Right hindlimb (tissue), 1 donor: Measurements from ENCODE around the gene TFCP2L1.

ENCODE experiments used
- DNase-seq: peaks from one replicate; pipeline ENCODE4 v3.0.0-alpha.2; 2018

TFCP2L1 gene

DNA sequence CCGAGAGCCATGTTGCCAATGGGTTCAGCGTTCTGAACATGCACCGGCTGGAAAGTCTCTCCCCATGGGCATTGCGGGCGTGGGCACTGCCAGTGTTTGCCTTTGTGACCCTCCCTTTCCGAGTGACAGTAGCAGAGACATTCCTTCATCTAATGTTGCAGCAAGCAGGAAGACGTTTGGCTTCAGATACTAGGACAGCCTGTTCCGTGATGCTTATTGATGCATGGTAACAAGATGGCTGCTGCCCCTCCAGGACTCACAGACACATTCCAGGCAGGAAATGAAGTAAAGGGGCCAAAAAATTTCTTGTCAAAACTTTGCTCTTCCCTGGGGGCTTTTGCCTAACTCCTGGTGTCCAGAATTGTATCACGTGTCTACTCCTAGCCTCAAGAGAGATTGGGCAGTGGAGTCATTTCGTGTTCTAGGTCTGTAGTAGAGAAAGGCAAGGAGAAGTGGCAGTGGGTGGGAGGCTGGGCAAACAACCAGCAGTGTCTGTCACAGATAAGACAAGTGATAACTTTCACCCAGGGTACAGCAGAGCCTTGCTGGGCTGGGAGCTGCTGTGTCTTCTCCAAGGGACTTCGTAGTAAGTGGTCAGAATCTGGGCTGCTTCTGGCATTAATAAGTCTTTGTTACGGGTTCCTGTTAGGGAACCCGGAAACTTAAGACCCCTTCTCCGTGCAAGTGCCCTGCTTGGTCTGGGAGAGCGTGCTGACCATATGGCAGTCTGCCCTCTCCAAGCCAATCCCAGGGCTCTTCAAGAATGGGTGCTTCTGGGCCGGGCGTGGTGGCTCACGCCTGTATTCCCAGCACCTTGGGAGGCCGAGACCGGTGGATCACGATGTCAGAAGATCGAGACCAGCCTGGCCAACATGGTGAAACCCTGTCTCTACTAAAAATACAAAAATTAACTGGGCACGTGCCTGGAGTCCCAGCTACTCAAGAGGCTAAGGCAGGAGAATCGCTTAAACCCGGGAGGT is 93.5 kb downstream of the TFCP2L1 start:
- DNase-seq, result no peak

DNA sequence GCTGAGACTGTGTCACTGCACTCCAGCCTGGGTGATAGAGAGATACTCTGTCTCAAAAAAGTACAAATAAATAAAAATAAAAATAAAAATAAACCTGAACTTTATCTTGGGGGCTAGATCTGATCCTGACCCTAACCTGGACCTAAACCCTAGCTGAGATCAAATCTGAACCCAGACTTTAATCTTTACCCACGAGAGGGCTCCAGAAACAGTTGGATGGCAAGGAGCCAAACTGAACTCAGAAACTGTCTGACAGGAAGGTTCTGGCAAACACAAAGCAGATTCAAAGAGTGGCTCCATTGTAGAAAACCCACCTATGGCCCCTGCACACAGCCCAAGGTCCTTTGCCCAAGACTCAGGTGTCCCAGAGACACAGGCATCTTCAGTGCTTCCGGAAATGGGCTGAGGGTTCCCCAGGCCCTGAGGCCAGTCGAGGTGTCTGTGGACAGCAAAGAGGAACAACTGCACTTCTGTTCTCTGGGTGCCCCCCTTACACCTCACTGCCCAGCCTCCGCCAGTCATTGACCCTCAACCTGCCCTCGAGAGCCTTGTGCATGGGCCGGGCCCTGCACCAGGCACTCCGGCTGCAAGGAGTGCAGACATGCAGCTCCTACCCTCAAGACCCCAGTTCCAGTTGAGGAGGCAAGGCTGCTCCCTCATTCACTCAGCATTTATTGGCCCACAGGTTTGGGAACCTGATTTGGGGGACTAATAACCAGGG is 95.2 kb downstream of the TFCP2L1 start:
- DNase-seq, result no peak

DNA sequence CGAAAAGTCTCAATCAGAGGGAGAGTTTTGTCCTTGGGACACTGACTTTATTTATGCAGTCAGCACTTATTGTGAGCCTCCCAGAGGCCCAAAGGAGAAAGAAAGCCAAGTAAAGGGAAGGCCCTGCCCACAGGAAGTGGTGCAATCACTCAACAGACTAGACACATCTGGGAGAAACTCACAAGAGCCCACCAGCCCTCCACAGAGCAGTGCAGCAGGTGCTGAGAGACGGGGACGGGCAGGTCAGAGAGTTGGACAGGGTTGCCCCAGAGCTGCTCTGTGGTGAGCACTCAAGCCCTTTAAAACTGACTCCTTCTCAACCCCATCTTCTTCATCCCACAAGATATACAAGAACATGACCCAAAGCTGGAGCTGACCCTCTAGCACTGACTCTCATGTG is 96.0 kb downstream of the TFCP2L1 start:
- DNase-seq, result no peak

DNA sequence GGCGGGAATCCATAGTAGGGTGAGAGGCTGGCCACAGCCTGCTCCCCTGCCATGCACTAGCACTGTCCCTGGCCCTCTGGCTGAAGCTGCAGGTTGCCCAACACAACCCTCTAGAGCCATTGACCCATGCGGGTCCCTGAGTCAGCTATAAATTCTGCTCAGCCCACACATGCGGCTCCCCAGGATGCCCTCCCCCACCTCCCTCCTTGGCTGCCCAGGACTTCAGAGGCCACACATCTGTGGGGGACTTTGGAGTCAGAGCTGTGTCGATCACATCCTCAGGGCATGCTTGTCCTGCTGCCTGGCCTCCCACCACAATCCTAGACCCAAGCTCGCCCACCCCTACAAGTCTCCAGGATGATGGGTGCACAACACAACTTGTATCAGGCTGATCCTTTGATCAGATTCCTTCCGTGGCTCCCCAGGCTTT is 97.0 kb downstream of the TFCP2L1 start:
- DNase-seq, result no peak

DNA sequence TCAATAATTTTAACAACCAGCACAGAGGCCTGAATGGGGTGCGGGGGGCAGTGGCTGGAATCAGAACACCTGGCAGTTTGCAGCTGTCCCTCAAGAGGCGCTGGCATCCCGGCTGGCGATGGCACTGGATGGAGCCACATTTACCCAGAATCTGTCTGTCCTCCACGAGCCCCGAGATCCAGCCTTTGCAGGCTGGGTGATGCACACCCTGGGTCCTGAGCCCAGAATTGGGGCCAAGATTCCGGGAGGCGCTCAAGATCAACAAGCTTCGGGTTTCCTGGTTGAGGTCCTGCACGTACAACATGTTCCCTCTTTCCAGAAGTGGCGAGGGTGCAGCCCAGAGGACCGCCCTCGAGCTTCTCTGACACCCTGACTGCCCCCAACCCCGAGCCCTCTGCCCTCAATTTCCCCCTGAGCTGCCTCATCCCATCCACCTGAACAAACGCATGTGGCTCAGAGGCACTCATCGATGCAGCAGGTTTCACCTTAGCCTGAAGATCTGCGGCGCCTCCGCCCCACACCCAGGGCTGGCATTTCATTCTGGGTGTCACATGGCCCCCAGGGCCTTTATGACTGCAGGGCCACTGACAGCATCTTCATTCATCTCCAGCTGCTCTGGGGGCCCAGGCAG is 97.5 kb downstream of the TFCP2L1 start:
- DNase-seq, result no peak

DNA sequence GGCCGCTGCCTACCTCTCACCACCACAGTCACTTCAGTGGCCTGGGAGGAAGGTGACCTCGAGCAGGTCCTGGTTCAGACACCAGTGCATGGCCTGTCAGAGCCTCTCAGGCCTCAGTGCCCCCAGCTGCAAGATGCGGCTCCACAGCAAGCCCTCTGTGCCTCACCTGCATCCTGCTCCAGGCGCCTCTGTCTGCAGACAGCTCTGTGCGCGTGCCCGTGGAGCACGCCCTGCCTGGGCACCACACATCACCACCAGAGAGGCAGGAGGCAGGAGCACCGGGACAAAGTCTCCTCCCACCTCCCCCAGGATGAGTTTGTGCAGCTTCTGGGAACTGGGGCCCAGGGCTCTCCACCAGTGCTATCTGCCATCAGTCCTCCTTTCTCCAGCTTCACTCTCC is 98.7 kb downstream of the TFCP2L1 start:
- no peak for DNase-seq

DNA sequence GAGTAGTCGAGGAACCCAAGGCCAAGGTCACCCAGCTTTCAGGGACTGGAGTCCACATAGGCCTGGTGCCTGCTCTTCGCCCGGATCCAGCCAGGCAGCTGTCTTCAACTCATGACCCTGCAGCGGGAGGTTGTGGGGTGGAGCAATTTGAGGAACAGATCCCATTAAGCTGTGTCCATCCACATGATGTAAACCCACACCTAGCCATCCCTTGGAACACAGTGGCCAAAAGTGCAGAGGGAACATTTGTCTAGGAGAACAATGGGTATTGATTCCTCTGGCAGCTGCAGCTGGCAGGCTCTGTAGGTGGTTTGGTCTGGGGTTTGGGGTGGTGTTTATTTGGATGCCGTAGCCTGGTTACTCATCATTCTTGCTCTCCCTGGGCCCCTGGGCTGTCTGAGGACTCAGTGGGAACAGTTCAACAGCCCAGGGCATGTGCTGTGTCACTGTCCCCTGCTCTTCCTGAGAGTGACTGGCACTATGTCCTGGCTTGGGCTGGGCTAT is 99.4 kb downstream of the TFCP2L1 start:
- peak; percentile 39 for DNase-seq

DNA sequence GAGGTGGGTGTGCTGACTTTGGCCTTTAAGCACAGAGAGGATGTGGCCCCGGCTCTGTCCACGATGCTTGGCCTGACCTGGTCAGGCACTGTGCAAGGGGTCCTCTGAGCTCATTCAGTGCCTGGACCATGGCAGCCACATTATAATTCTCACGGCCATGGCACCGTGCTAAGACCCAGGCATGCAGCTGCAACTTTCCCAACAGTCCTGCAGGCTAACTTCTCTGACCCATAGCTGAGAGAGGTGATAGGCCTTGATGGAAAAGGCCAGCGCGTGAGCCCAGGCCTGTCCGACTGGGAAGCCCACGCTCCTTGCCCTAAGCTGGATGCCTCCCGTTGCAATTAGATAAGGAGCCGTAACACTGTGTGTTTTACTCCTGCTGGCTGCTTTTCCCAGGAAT is 99.9 kb downstream of the TFCP2L1 start:
- no peak for DNase-seq

DNA sequence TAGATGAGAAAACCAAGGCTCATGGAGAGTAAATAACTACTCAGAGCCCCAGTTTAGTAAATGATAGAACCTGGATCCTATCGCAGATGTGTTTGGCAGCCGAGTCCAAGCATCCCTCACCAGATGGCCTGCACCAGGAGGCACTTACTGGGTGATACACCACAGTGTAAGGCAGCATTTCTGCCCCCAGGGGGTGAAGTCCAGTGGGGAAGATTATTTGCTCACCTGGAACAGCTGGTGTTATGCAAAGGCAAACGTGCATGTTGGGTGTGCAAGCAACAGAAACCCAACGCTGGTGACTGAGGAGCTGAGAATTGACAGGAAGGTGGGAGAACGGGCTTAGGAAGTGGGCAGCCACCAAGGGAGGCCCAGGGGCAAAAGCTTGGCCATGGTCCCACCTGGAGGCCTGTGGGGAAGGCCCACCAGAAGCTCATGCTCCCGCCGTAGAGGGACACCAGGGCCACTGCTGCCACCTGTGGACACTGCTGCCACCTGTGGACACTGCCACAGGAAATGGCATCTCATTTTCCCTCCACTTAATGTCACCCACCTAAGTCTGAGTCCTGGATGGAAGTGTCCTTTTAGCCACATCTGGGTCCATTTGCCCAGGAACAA is 100.6 kb downstream of the TFCP2L1 start:
- DNase-seq, result no peak

DNA sequence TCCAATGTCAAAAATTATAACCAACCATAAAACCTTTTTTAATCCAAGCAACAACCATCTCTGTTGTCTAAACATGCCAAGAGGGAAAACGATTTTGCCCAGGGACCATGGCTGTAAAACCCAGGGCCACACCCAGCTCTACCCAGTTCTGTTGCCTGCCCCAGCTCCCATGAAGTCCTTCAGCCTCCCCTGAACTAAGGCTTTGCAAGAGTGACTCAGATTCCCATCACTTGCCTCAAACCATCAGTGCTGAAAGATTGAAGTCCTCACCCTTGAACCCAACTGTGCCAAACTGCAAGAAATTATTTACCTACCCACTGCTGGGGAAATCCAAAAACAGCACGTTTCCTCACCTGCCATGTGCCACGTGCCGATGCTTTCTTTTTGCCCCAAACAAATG is 102.5 kb downstream of the TFCP2L1 start:
- no peak for DNase-seq

DNA sequence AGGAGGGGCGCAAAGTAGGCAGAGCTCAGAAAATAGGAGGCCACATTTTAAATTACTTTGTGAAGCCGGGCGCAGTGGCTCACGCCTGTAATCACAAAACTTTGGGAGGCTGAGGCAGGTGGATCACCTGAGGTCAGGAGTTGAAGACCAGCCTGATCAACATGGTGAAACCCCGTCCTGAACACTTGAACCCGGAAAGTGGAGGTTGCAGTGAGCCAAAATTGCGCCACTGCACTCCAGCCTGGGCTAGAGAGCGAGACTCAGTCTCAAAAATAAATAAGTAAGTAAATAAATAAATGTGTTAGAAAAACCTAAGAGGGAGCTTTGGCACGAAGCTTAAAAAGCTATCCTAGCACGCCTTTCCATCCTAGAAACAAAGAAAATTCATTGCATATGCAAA is 105.5 kb downstream of the TFCP2L1 start:
- no peak for DNase-seq

DNA sequence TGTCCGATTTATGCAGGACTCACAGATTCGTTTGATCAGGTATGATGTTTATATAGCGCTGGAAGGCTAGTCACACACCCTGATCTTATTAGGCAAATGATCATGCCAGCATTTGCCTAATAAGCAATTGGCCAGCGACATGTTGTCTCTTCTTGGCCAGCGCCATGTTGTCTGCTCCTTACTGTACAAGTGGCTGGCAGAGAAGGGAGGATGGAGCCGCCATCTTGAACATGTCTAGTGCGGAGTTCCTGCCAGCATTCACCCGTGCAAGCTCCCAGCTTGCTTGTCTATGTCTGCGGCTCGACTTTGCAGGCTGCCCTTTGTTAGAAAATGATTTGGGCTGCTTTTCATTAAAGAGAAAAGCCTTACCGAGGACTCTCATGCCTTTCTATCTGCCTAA is 106.3 kb downstream of the TFCP2L1 start:
- DNase-seq, result no peak

DNA sequence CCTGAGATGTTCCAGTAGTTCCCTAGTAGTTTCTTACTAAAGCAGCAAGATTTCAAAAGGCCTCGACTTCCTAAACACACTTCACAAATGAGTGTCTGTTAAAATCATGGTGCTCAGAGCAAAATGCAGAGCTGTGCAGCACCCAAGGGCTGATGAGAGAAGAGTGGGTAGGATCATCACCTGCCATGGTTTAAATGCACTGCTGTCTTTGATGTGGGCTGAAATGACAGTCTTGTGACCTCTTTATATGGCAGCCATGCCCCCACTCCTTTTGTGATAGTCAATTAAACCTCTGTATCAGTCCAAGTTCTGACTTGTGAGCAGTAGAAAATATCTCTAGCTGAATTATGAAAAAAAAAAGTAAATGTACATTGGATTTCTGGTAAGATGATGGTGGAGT is 107.1 kb downstream of the TFCP2L1 start:
- DNase-seq, result no peak

DNA sequence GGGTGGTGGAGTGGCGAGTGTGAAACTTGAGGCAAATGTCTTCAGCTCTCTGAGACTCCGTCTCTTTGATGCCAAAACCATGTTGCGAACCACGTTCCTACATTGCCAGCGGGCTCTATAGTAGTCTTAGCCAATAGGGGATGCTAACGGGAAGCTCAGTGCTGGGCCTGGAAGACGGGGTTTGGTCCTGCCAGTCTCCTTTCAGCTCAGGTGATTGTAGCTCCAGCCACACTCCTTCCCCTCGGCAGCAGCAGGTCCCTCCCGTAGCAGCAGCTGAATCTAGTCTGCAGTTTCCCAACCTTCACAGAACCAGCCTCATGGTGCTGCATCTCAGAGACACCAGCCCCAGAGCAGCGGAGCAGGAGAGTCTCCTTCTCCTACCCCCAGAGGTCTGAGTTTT is 109.7 kb downstream of the TFCP2L1 start:
- no peak for DNase-seq

DNA sequence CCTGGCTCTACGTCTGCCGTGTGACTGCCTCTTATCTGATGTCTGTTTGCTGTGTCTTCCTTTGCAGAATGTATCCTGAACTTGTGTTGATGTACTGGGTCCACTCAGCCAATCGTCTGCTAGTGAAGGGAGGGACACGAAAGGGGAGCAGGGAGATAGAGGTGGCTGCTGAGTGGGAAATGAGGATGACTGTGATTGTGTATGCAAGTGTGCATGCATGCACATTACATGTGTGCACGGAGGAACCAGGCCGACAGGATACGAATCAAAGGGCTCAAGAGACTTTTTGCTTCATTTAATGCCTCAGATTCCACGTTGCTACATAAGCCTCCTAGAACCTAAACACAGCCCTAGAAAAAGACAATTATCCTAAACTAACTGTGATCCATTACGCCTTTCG is 111.2 kb downstream of the TFCP2L1 start:
- no peak for DNase-seq

DNA sequence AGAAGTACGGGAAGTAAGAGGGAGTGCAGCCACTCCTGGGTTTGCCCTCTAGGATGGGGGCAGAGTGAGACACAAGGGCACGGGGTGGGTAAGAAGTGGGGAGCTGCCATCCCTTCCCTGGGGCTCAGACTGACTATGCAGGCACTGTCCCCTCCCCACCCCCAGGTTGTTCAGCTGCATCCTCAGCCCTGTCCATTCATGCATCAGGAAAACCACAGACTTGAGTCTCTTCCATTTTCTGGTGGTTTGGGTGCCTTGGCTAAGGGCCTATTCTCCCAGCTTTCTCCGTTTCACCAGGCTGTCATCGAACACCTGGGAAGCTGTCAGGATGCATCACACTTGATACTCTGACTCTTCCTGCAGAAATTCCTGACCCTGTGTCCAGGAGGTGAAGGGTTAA is 111.9 kb downstream of the TFCP2L1 start:
- DNase-seq, result no peak

DNA sequence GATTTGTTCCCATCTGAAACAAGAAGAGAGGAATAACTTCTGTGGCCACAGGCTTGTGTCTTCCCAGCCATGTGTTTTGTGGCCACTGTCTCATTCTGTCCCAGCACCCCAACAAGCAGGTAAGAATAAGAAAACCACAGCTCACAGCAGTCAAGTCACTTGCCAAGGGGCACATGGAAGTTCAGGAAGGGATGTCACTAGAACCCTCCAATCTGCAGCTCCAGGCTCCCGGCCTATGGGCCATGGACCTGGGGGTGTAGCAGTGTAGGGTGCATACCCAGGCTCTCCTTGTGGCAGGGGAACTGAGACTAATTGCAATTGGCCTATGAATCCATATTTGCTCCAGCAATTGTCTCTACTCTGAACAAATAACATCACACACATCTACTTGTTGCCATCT is 112.5 kb downstream of the TFCP2L1 start:
- no peak for DNase-seq

DNA sequence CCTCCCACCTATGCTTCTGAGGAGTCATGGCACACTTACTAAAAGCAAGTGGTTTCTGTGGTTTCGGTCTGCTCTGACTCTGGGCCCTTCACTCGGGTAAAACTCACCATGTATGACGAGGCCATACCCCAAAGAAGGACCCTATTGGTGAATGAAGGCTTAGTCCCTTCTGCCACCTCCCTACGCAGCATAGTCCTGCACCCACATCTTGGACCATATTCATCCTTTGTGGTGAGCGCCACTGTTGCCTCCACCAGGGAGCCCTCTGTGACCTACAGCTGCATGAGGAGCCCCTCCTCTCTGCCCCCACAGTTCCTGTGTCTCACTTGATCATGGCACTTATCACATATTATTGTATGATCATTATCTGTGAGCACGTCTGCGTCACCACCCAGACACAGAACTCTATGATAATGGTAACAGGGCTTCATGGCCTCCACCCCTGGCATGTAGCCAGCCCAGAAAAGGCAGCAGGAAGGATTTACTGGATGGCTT is 113.3 kb downstream of the TFCP2L1 start:
- no peak for DNase-seq

DNA sequence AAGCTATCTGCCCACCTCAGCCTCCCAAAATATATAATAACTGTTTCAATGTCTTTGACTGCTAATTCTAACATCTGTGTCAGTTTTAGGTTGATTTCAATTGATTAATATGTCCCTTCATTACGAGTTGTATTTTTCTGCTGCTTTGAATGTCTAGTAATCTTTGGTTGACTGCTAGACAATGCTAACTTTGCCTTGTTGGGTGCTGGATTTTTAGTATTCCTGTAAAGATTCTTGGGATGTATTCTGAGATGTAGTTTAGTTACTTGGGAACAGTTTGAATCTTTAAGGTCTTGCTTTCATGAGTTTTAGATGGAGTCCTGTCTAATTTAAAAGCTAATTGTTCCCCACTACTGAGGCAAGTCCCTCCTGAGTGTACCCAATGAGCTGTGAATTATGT is 114.4 kb downstream of the TFCP2L1 start:
- DNase-seq, result no peak

DNA sequence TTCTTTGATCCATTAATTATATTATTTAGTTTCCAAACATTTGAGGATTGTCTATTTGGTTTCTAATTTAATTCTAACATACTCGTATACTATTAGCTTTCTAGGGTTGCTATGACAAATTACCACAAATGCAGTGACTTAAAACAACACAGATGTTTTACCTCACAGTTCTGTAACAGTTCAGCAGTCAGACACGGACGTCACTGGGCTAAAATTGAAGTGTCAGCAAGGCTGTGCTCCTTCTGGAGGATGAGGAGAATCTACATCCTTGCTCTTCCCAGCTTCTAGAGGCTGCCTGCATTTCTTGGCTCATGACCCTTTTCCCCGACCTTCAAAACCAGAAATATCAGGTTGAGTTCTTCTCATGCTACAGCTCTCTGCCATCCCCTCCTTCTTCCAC is 117.6 kb downstream of the TFCP2L1 start:
- no peak for DNase-seq
